IPS DF 4.7 (cell line): Measurements from ENCODE around the gene NLN.
"Not testable (repeated sequence)": the region's sequence is repeated elsewhere in the genome, so short reads cannot be mapped to it uniquely, and the experiment has no call there.

Experiments used
- DNase-seq: peaks from one replicate; pipeline ENCODE4 v3.0.0-alpha.2; 2013; ENCODE audit warnings: low spot score; ENCODE audit errors: extremely low read depth

Gene NLN

DNA sequence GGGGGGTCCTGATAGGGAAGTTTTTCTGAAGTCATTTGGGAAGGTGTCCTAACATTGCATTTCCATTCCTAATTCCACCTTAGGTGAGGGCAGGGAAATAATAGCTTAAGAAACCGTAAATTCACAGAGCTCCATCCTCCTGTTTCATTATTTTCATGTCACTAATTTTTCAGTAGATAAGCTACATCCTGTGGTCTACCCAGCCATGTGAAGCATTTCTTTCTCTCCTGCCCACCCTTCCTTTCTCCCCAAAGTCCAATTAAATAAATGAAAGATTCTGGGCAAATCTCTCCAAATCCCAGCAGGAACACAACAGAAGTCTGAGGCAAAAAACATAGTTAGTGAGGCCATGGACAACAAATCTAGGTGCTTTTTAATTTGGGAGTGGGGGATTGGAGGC lies 109.3 kb downstream of the NLN start:
- no peak for DNase-seq

- no peak for DNase-seq
Observed at GRCh38 chr5:65832152-65832551, 110.1 kb downstream of the NLN start.

- no peak for DNase-seq
Observed at GRCh38 chr5:65832603-65833228, 110.7 kb downstream of the NLN start.

DNA sequence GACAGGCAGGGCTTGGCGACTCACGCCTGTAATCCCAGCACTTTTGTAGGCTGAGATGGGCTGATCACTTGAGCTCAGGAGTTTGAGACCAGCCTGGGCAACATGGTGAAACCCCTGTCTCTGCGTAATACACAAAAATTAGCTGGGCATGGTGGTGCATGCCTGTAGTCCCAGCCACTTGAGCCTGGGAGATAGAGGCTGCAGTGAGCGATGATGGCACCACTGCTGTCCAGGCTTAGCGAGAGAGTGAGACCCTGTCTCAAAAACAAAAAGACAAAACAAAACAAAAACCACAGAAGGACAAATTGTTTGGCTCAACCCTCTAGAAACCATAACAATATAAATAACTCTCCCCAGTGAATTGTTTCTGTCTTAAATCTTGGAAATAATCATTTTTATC lies 111.8 kb downstream of the NLN start:
- DNase-seq, result no peak

DNA sequence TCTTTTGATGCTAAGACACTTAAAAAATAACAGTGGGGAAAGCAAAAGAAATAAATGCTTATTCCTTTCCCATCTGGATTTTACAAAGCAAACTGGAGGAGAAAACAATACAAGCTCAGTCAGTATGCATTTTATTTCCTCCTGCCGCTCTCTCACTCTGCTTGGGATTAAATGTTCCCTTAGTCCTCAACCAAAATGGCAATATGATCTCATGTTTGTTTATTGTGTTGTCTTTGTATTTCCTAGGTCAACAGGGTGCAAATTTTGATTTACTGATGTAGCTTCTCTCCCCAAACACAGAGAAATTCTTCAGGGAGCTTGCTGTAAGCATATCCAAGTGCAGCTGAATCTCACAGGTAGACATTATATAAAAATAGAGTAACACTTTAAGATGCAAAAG lies 112.3 kb downstream of the NLN start:
- no peak for DNase-seq

DNA sequence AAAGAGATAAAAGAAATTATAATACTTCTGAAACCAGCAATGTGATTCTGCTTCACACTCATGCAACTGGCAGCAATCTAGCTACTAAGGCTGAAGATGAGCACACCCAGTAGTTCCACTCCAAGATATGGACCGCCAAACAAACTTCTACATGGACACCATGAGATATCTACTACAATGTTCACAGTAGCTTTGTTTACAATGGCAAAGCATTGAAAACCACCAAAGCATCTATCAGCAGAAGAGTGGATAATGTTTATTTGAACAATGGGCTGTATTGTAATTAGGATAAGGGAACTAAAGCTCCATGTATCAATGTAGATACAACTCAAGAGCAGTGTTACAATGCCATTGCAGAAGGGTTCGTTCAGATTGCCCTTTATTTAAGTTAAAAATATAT lies 113.2 kb downstream of the NLN start:
- no peak for DNase-seq

DNA sequence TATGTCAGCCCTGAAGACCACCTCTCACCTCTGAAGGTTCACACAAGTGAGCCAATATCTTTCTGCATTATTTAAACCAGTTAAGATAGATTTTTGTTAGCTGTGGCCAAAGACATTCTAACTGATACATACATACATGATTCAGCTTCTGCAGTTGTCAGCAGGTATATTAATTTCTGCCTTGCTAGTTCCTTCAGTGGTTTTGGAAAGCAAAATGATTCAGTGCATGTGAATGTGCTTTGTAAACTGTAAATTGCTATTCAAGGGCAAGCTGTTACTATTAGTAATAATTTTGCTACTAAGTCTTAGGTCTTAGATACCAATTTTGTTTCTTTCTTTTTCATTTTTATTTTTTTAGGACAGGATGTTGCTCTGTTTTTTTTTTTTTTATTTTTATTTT lies 115.1 kb downstream of the NLN start:
- DNase-seq, result no peak

DNA sequence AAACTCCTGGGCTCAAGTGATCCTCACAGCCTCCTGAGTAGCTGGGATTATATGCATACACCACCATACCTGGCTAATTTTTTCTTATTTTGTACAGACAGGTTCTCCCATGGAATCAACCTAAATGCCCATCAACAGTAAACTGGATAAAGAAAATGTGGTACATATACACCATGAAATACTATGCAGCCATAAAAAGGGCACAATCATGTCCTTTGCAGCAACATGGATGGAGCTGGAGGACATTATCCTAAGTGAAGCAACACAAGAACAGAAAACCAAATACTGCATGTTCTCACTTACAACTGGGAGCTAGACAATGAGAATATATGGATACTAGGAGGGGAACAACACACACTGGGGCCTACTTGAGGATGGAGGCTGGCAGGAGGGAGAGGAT lies 117.2 kb downstream of the NLN start:
- DNase-seq, result not testable (repeated sequence)

GRCh38 chr5:65840071-65840470 lies 118.1 kb downstream of the NLN start:
- DNase-seq, result no peak

DNA sequence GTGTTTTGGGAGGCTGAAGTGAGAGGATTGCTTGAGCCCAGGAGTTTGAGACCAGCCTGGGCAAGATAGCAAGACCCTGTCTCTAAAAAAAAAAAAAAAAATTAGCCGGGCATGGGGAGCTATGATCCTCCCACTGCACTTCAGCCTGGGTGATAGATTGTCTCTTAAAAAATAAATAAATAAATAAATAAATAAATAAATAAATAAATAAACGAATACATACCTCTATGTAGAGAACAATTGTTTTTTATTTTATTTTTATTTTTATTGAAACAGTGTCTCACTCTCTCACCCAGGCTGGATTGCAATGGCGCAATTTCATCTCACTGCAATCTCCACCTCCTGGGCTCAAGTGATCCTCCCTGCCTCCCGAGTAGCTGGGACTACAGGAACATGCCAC lies 122.8 kb downstream of the NLN start:
- not testable (repeated sequence) for DNase-seq

DNA sequence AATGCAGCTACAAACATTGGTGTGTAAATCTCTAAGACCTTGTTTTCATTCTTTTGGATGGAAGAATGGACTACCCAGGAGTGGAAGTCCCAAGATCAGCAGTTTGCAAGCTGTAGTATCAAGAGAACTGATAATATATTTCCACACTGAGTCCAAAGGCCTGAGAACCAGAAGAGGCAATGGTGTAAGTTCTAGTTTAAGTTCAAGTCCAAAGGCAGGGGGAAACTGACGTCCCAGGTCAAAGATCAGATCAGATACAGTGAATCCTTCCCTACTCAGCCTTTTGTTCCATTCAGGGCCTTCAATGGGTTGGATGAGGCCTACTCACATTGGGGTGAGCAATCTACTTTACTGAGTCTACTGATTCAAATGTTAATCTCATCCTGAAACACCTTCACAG lies 124.1 kb downstream of the NLN start:
- DNase-seq, result no peak

- DNase-seq, result not testable (repeated sequence)
Observed at GRCh38 chr5:65847019-65847418, 125.0 kb downstream of the NLN start.

DNA sequence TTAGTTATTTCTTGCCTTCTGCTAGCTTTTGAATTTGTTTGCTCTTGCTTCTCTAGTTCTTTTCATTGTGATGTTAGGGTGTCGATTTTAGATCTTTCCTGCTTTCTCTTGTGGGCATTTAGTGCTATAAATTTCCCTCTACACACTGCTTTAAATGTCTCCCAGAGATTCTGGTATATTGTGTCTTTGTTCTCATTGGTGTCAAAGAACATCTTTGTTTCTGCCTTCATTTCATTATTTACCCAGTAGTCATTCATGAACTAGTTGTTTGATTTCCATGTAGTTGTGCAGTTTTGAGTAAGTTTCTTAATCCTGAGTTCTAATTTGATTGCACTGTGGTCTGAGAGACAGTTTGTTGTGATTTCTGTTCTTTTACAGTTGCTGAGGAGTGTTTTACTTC lies 127.9 kb downstream of the NLN start:
- not testable (repeated sequence) for DNase-seq

DNA sequence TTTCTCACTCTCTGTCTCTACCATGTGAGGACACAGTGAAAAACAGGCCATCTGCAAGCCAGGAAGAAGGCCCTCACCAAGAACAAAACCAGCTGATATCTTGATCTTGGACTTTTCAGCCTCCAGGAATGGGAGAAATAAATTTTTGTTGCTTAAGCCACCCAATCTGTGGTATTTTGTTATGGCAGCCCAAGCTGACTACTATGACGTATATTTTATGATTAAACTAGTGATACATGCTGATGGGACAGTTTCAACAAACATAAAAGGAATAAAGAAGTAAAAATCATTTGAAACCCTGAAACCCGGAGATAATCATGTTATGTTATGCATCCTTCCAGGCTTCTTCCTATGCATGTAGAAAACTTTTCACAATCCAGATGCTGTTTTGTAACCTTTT lies 132.9 kb downstream of the NLN start:
- no peak for DNase-seq

DNA sequence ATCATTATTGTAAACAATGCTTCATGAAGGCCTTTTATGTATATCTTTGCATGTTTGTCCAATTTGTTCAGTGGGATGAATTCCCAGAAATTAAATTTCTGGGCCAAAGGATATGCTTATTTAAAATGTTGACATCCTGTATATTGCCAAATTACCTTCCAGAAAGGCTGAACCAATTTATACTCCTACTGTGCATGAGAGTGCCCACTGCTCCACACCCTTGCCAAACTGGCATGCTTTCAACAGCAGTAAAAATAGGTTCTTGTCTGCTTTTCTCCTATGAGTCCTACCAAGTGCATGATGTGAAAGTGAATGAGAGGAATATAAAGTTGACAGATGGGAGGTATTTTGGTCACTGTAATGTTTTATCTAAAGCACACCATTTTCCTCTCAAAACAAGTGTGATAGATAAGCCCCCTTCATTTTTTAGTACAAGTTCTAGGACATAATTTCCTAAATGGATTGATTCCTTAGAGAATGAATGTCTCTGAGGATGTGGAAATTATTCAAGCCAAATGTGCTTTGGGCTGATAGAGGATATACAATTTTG lies 133.8 kb downstream of the NLN start:
- no peak for DNase-seq

DNA sequence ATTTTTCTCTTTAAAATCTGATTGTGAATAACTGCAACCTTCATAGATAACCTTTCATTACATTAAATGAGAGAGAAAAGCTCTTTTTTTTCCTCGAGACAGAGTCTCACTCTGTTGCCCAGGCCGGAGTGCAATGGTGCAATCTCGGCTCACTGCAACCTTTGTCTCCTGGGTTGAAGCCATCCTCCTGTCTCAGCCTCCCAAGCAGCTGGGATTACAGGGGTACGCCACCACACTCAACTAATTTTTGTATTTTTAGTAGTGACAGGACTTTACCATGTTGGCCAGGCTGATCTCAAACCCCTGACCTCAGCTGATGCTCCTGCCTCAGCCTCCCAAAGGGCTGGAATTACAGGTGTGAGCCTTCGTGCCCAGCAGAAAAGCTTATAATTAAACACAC lies 134.5 kb downstream of the NLN start:
- no peak for DNase-seq

DNA sequence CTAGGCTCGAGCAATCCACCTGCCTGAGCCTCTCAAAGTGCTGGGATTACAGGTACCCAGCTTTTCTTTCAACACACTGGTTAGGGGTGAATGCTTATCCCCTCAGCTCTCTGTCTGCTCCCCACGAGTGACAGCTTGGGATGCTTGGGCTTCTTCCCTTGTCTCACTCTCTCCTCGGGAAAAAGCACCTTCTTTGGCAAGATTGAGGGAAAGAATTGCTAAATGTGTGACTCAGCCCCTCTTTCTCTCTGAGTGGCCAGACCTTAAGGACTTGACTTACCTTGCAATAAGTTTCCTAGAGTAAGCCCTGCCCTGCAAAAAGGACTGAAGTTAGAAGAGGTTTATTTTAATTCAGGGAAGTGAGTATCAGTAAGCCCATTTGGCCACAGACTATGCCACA lies 136.3 kb downstream of the NLN start:
- DNase-seq, result no peak

DNA sequence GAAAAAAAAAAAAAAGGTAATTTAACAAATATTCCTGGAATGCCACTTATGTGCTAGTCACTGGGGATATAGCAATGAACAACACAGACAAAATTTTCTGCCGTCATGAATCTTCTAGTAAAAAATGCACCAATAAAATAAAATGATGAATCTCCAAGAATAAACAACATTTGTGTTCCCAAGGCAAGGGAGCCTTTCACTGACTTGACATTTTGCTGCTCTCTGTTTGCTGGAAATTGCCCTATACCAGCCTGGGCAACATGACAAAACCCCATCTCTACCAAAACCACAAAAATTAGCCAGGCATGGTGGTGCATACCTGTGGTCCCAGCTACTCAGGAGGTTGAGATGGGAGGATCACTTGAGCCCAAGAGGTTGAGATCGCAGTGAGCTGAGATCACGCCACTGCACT lies 139.8 kb downstream of the NLN start:
- DNase-seq, result no peak

GRCh38 chr5:65862384-65862783 lies 140.4 kb downstream of the NLN start:
- no peak for DNase-seq

DNA sequence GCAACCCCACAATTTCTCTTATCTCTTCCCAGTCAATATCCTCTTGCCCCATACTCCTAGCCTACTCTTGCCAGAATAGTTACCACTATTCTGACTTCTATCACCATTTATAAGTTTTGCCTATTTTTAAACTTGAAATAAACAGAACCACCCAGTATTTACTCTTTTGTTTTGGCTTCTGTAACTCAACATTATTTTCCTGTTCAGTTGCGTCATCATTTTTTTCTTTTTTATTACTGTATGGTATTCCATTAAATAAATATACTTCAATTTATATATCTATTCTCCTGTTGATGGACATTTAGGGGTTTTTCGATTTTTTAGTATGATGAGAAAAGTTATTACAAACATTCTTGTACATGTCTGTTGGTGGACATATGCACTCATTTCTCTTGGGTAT lies 141.7 kb downstream of the NLN start:
- DNase-seq, result no peak

GRCh38 chr5:65866837-65867521 lies 145.0 kb downstream of the NLN start:
- no peak for DNase-seq

- DNase-seq, result no peak
Observed at GRCh38 chr5:65867542-65868195, 145.7 kb downstream of the NLN start.

- DNase-seq, result no peak
Observed at GRCh38 chr5:65868509-65868908, 146.5 kb downstream of the NLN start.
